Measurements from ENCODE around the gene ABCC1. TPM values are rescaled to one million over a fixed set of nuclear protein-coding genes. Genes with fewer than 3 reads are reported as not detected.
"Not testable (repeated sequence)": the region's sequence is repeated elsewhere in the genome, so short reads cannot be mapped to it uniquely, and the experiment has no call there.

ABCC1 gene
- total RNA-seq, 2 experiments from 2014 or later, result 64.5 to 67.6 TPM

DNA sequence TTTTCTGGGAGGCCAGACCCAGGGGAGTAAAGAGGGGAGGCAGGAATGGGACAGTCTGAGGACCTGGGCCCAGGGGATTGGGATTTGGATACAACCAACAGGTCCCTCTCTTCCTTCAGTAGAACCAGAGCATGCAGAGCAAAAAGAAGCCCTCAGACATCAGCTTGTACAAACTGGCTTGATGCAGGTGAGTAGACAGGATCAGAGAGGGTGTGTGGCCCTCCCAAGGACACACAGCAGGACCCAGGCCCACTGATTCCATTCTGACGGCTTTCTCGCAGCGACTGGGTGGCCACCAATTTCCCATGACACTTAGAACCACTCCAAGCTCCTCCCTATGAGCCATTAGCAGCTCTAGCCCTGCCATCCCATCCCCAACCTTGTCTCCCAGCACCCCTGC is 210.2 kb downstream of the ABCC1 start:
- Mint-ChIP-seq H3K27ac (no peak overlapping the region), H3K27me3 (peaks cover 2% of the 10 kb centered on the region), H3K4me3 (no peak overlapping the region), H3K36me3 (ENCODE audit: low read depth) (no peaks in the 10 kb centered on the region), H3K9me3 (peaks cover 13% of the 10 kb centered on the region), H3K4me1 (ENCODE audit: low read depth) (no peaks in the 10 kb centered on the region)
- DNase-seq (no peak), ATAC-seq (no peak)
- intact Hi-C loops (cut with micrococcal nuclease), result no loop called here
- ChIA-PET CTCF (no interaction called here), POLR2A (no interaction called here)
- TF ChIP-seq, protein P1, sequence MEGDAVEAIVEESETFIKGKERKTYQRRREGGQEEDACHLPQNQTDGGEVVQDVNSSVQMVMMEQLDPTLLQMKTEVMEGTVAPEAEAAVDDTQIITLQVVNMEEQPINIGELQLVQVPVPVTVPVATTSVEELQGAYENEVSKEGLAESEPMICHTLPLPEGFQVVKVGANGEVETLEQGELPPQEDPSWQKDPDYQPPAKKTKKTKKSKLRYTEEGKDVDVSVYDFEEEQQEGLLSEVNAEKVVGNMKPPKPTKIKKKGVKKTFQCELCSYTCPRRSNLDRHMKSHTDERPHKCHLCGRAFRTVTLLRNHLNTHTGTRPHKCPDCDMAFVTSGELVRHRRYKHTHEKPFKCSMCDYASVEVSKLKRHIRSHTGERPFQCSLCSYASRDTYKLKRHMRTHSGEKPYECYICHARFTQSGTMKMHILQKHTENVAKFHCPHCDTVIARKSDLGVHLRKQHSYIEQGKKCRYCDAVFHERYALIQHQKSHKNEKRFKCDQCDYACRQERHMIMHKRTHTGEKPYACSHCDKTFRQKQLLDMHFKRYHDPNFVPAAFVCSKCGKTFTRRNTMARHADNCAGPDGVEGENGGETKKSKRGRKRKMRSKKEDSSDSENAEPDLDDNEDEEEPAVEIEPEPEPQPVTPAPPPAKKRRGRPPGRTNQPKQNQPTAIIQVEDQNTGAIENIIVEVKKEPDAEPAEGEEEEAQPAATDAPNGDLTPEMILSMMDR (IDR thresholded peaks at IDR 0.05), result no peak

DNA sequence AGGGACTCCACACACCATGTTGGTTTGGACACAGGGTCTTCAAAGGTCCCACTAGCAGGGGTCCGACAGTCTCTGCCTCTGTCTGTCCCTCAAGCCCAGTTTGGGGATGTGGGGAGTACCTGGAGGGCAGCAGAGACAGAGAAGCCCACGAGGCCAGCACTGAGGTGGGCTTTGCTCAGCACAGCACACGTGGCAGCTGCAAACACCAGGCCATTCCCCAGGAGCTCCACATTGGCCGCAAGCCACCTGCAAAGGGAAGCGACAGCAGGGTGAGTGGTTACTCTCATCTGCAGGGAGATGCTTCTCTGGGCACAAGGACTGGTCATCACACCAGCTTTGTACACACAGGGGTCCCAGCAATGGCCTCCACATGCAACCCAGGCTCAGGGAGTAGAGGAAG is 211.9 kb downstream of the ABCC1 start:
- Mint-ChIP-seq H3K9me3 (peaks cover 13% of the 10 kb centered on the region), H3K4me3 (no peak overlapping the region), H3K27me3 (peaks cover 2% of the 10 kb centered on the region)

DNA sequence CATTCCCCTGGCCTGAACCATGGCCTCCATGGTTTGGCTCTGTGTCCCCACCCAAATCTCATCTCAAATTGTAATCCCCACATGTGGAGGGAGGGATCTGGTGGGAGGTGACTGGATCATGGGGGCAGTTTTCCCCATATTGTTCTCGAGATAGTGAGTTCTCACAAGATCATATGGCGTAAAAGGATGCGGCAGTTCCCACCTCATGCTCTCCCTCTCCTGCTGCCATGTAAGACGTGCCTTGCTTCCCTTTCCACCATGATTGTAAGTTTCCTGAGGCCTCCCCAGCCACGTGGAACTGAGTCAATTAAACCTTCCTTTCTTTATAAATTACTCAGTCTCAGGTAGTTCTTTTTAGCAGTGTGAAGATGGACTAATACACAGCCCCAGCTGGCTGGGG is 212.4 kb downstream of the ABCC1 start:
- H3K27me3 Mint-ChIP-seq; H3K36me3 Mint-ChIP-seq (ENCODE audit: low read depth); intact Hi-C loops (cut with micrococcal nuclease); H3K4me1 Mint-ChIP-seq (ENCODE audit: low read depth); H3K4me3 Mint-ChIP-seq; ATAC-seq; POLR2A ChIA-PET; CTCF ChIA-PET; H3K27ac Mint-ChIP-seq; DNase-seq: not testable (repeated sequence)
- peaks cover 13% of the 10 kb centered on the region for H3K9me3 Mint-ChIP-seq

More for the DNA sequence above, 211.9 kb downstream of the ABCC1 start:
- H3K4me1 Mint-ChIP-seq (ENCODE audit: low read depth), result no peaks in the 10 kb centered on the region
- ATAC-seq, result no peak
- POLR2A ChIA-PET, result no interaction called here
- no peak for DNase-seq
- TF ChIP-seq, protein P1 (IDR thresholded peaks at IDR 0.05), result no peak
- CTCF ChIA-PET, result interaction anchor here (0.9 kb wide), 1 partner anchor 33 kb away, joined by 3 read pairs; no protein-coding TSS in a partner anchor
- H3K27ac Mint-ChIP-seq, result no peak overlapping the region
- no peaks in the 10 kb centered on the region for H3K36me3 Mint-ChIP-seq (ENCODE audit: low read depth)
- intact Hi-C loops (cut with micrococcal nuclease), result no loop called here

DNA sequence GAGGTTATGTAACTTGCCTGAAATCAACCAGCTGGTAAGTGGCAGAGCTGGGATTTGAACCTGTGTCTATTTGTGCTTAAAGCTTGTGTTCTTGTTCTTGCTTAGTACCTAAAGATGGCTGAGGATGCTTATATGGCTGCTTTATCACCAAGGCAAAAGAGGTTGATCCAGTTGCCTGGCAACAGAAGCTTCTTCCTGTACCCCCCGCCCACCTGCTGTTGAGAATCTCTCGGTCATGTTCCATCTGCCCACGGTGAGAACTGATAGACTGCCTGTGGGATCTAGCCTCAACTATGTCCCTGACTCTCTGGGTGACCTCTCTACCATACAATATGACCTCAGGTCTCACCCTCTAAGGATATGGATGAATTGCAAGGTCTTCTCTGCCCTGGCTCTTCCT is 213.2 kb downstream of the ABCC1 start:
- POLR2A ChIA-PET, result interaction anchor here (0.8 kb wide), 1 partner anchor 135 kb away, joined by 3 read pairs; no protein-coding TSS in a partner anchor
- no peak overlapping the region for H3K4me3 Mint-ChIP-seq
- ATAC-seq, result peak; percentile 39
- H3K9me3 Mint-ChIP-seq, result peaks cover 13% of the 10 kb centered on the region
- peak; percentile 56 for DNase-seq
- peaks cover 2% of the 10 kb centered on the region for H3K27me3 Mint-ChIP-seq
- CTCF ChIA-PET, result interaction anchor here (0.9 kb wide), 1 partner anchor 366 kb away, joined by 4 read pairs; no protein-coding TSS in a partner anchor
- no peaks in the 10 kb centered on the region for H3K36me3 Mint-ChIP-seq (ENCODE audit: low read depth)
- intact Hi-C loops (cut with micrococcal nuclease), result no loop called here
- no peak overlapping the region for H3K27ac Mint-ChIP-seq
- H3K4me1 Mint-ChIP-seq (ENCODE audit: low read depth), result no peaks in the 10 kb centered on the region
- TF ChIP-seq, protein P1 (IDR thresholded peaks at IDR 0.05), result no peak

DNA sequence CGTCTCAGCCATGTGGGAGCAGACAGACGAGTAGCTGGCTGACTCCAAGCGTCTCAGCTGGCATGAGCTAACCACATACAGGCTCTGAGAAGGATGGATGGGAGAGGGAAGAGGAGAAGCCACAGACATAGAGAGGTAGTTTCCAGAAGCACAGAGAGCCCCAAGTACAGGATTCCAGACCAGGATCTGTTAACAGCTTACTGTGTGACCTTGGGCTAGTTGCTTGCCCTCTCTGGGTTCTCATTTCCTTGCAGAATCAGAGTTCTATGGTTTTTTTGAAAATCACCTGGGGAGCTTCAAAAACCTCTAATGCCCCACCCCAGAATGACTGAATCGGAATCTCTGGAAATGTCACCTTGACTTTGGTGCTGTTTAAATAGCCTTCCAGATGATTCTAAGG is 213.7 kb downstream of the ABCC1 start:
- POLR2A ChIA-PET, result interaction anchor here (0.8 kb wide), 1 partner anchor 136 kb away, joined by 3 read pairs; no protein-coding TSS in a partner anchor
- TF ChIP-seq, protein P1 (IDR thresholded peaks at IDR 0.05), result no peak
- intact Hi-C loops (cut with micrococcal nuclease), result no loop called here

More for the DNA sequence above, 213.7 kb downstream of the ABCC1 start:
- ATAC-seq, result no peak
- CTCF ChIA-PET, result interaction anchor here (0.9 kb wide), 1 partner anchor 366 kb away, joined by 4 read pairs; no protein-coding TSS in a partner anchor
- H3K27ac Mint-ChIP-seq, result no peak overlapping the region
- H3K36me3 Mint-ChIP-seq (ENCODE audit: low read depth), result no peaks in the 10 kb centered on the region
- DNase-seq, result no peak
- H3K4me1 Mint-ChIP-seq (ENCODE audit: low read depth), result no peaks in the 10 kb centered on the region
- peaks cover 13% of the 10 kb centered on the region for H3K9me3 Mint-ChIP-seq
- H3K27me3 Mint-ChIP-seq, result peaks cover 2% of the 10 kb centered on the region
- H3K4me3 Mint-ChIP-seq, result no peak overlapping the region

All from activated CD8-positive, alpha-beta T cell treated with anti-CD3 and anti-CD28 coated beads for 36 hours (primary cell).